ENCODE data around the gene ADD2.

DNA sequence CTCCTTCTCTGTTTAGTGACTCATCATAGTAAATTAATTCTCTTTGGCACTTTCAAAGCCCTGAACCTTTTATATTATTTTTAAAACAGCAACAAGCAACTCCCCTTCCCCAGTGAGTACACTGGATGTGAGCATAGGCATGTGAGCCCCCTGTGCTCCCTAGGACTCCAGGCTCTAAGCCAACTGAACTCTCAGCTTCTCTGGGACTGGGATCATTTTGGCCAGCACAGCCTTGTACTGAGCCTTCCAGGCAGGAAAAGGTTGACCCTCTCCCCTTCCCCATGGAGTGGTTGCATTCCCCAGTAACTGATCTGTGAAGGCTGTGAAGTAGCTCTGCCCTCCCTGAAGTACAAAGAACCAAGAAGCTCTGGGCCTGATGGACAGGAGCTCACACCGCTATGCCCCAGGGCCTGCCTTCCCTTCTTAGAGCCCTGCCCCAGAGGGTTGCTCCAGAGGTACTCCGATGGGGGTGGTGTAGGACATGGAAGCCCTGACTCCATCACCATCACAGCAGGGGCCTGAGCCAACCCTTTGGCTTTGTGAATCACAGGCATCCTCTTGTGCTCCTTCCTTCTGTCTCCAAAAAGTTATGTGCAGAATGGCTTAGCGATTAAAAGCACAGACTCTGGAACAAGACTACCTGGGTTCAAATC is 57.8 kb downstream of the ADD2 start:
- TF ChIP-seq, protein P1, sequence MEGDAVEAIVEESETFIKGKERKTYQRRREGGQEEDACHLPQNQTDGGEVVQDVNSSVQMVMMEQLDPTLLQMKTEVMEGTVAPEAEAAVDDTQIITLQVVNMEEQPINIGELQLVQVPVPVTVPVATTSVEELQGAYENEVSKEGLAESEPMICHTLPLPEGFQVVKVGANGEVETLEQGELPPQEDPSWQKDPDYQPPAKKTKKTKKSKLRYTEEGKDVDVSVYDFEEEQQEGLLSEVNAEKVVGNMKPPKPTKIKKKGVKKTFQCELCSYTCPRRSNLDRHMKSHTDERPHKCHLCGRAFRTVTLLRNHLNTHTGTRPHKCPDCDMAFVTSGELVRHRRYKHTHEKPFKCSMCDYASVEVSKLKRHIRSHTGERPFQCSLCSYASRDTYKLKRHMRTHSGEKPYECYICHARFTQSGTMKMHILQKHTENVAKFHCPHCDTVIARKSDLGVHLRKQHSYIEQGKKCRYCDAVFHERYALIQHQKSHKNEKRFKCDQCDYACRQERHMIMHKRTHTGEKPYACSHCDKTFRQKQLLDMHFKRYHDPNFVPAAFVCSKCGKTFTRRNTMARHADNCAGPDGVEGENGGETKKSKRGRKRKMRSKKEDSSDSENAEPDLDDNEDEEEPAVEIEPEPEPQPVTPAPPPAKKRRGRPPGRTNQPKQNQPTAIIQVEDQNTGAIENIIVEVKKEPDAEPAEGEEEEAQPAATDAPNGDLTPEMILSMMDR (IDR thresholded peaks at IDR 0.05): no peak
- no peak for TF ChIP-seq POLR2A (IDR thresholded peaks at IDR 0.05)
